VCaP (cell line): ENCODE measurements around the gene MTHFD2L.
A peak's percentile ranks its signal among the peaks of the same experiment; 100 is the strongest.
"Not testable (repeated sequence)": the region's sequence is repeated elsewhere in the genome, so short reads cannot be mapped to it uniquely, and the experiment has no call there.

Experiments
- H3K27ac ChIP-seq: fragments of 450-650 bp; 2 replicates; pipeline ENCODE4 v1.5.1; 2017
- TF ChIP-seq, protein P1 (sequence below): fragments of 450-650 bp; conservative IDR thresholded peaks from 2 replicates; pipeline ENCODE4 v1.5.1; 2017; ENCODE audit warnings: mild to moderate bottlenecking, moderate library complexity

The MTHFD2L gene

DNA sequence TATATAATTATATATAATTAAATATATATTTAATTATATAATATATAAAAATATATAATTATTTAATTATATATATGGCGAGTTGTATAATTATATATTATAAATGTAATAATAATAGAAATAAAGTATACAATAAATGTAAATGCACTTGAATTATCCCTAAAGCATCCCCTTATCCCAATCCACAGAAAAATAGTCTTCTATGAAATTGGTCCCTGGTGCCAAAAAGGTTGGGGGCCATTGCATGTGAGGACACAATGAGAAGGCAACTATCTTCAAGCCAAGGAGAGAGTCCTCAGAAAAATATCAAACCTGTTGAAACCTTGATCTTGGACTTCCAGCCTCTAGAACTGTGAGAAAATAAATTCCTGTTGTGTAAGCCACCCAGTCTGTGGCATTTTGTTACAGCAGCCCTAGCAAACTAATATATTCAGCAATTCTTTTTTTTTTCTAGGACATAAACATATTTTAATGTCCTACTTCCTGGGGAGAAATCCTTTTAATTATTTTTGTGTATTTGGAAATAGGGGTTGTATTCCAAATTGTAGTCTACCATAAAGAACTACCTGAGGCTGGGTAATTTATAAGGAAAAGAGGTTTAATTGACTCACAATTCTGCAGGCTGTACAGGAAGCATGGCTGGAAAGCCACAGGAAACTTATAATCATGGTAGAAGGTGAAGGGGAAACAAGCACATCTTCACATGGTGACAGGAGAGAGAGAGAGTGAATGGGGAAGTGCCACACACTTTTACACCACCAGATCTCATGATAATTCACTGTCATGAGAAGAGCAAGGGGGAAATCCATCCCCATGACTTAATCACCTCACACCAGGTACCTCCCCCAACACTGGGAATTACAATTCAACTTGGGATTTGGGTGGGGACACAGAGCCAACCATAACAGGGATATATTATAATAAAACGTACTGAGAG, 36.0 kb upstream of the MTHFD2L start:
- TF ChIP-seq, protein P1, sequence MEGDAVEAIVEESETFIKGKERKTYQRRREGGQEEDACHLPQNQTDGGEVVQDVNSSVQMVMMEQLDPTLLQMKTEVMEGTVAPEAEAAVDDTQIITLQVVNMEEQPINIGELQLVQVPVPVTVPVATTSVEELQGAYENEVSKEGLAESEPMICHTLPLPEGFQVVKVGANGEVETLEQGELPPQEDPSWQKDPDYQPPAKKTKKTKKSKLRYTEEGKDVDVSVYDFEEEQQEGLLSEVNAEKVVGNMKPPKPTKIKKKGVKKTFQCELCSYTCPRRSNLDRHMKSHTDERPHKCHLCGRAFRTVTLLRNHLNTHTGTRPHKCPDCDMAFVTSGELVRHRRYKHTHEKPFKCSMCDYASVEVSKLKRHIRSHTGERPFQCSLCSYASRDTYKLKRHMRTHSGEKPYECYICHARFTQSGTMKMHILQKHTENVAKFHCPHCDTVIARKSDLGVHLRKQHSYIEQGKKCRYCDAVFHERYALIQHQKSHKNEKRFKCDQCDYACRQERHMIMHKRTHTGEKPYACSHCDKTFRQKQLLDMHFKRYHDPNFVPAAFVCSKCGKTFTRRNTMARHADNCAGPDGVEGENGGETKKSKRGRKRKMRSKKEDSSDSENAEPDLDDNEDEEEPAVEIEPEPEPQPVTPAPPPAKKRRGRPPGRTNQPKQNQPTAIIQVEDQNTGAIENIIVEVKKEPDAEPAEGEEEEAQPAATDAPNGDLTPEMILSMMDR: no peak
- no peak overlapping the region for H3K27ac ChIP-seq

DNA sequence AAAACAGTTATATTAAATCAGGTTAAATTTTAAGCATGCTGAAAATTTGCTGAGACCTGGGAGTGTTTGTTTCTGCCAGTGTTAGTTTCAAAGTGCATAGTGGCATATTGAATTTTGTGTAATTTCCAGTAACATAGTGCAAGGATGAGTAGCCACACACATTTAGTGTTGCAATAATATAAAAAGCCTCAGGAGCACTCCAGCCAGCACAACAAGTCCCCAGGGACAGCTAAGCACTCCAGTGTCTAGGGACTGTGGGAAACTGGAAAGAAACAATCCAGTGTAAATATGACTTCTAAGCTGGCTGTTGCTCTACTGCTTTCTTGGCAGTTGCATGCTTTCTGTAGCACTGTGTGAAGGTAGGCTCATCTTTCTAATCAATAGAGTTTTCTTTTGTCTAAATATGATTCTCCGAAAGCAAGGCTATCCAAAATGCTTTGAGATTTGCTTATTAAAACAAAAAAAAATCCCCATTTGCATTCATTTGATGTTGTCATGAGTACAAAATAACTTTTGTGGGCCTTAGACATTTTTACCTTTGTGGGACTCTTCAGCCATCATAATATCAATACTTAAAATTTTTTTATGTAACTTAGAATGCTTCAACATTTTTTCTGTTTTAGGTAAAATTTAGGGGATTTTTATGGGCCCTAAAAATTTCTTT, 34.7 kb upstream of the MTHFD2L start:
- TF ChIP-seq, protein P1: no peak
- H3K27ac ChIP-seq: no peak overlapping the region

DNA sequence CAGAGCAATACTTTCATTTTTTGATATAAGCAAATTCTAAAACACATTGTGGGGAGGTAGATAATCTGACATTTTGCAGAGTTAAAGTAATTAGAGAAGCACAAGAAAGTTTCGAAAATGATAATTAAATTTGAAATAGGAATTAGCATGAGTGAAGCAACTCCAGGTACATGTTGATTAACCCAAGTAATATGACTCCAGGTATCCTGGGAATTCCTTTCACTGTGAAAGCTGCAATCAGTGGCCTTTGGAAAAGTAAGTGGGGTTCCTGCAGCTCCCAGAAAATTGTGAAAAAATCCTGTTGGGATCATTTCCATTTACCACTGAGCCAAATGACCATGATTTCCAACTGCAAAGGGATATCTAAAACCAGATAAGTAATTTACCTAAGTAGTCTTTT, 32.9 kb upstream of the MTHFD2L start:
- TF ChIP-seq, protein P1: no peak
- H3K27ac ChIP-seq: no peak overlapping the region

DNA sequence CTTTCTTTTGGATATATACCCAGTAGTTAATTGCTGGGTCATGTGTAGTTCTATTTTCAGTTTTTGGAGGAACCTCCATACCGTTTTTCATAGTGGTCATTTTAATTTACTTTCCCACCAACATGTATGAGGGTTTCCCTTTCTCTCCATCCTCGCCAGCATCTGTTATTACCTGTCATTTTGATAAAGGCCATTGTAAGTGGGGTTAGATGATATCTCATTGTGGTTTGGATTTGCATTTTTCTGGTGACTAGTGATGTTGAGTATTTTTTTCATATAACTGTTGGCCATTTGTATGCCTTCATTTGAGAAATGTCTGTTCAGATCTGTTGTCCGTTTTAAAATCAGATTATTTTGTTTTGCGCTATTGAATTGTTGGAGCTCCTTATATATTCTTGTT, 30.2 kb upstream of the MTHFD2L start:
- TF ChIP-seq, protein P1: no peak
- no peak overlapping the region for H3K27ac ChIP-seq

DNA sequence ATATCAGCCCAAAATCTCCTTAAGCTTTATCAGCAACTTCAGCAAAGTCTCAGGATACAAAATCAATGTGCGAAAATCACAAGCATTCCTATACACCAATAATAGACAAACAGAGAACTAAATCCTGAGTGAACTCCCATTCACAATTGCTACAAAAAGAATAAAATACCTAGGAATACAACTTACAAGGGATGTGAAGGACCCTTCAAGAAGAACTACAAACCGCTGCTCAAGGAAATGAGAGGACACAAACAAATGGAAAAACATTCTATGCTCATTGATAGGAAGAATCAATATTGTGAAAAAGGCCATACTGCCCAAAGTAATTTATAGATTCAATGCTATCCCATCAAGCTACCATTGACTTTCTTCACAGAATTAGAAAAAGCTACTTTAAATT, 27.1 kb upstream of the MTHFD2L start:
- H3K27ac ChIP-seq: not testable (repeated sequence)

DNA sequence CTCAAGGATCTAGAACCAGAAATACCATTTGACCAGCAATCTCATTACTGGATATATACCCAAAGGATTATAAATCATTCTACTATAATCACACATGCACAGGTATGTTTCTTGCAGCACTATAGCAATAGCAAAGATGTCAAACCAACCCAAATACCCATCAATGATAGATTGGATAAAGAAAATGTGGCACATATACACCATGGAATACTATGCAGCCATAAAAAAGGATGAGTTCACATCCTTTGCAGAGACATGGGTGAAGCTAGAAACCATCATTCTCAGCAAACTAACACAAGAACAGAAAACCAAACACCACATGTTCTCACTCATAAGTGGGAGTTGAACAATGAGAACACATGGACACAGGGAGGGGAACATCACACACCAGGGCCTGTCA, 25.7 kb upstream of the MTHFD2L start:
- H3K27ac ChIP-seq: not testable (repeated sequence)

DNA sequence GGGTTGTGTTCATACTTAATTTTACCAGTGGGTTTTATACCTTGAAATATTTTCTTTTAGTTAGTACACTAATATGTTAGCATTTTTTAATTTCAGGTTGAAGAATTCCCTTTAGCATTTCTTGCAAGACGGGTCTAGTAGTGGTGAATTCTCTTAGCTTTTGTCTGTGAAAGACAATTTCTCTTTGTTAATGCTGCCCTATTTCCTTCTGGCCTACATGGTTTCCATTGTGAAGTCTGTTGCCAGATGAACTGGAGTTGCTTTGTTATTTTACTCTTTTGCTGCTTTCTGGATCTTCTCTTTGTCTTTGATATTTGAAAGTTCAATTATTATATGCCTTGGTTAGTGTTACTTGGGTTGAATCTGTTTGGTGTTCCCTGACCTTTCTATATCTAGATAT, 25.0 kb upstream of the MTHFD2L start:
- no peak overlapping the region for H3K27ac ChIP-seq
- TF ChIP-seq, protein P1: no peak

DNA sequence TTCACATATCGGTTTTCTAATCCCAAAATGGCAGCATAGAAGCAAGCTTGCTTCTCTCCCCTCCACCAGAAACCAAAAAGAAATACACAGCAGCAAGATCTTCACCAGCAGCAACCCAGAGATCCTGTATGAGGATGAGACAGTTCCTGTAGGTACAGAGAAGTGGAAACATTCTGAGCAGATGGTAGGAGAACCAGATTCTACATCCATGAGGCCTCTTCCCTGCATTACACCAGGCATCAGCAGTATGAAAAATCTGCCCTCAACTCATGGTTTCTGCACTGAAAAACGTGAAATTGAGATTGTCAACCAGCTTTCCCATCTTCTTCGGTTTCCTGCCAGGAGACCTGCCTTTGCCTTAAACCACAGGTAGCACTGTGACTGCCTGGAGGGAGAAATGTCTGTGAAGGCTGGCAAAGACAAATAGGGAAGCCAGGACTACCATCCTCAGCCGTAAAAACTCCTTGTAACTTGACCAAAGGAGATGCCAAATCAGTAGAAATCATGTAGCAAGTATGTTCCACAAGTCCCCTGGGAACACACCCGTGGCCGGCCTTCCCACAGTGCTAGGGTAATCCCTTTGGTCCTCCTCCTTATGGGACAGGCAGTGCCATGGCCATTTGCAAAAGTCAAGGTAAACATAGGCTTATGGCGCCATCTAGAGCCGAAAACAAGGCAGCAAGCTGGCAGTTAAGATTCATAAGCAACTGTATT, 24.0 kb upstream of the MTHFD2L start:
- TF ChIP-seq, protein P1: peak; percentile 53
- no peak overlapping the region for H3K27ac ChIP-seq
